DLD1 (cell line): Measurements from ENCODE around the gene HIC1.

Experiments
- in situ Hi-C: cut with HindIII; loops from 2 replicates; pipeline ENCODE4 v1.10.0; 2017; ENCODE audit warnings: low sequenced_read_pairs

Gene HIC1

DNA sequence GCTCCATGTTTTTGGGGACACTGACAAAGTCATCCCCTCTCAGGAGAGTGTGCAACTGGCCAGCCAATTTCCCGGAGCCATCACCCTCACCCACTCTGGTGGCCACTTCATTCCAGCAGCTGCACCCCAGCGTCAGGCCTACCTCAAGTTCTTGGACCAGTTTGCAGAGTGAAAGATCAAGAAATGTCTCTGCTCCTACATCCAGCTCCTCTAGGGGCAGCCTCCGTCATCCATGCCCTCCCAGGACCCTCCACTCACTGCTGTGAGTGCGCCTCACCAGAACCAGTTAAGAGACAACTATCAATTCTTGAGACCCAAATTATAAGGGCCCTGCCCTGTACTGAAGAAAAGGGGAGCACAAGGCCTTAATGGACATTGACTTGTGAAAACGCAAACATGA is 12.0 kb upstream of the HIC1 start:
- in situ Hi-C loops = no loop called here

DNA sequence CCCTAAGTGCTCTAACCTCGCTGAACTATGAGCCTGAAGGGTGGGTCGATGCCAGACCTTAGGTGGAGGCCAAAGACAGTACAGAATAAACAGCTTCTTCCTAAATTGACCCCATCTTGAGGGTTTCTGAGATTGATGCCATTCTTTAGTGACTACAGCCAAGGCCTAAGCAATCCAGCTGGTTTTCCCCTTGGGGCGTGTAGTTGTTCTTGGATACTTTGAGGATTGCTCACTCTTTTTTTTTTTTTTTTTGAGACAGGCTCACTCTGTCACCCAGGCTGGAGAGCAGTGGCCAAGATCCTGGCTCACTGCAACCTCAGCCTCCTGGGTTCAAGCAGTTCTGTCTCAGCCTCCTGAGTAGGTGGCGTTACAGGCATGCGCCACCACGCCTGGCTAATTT is 11.1 kb upstream of the HIC1 start:
- in situ Hi-C loops = no loop called here

DNA sequence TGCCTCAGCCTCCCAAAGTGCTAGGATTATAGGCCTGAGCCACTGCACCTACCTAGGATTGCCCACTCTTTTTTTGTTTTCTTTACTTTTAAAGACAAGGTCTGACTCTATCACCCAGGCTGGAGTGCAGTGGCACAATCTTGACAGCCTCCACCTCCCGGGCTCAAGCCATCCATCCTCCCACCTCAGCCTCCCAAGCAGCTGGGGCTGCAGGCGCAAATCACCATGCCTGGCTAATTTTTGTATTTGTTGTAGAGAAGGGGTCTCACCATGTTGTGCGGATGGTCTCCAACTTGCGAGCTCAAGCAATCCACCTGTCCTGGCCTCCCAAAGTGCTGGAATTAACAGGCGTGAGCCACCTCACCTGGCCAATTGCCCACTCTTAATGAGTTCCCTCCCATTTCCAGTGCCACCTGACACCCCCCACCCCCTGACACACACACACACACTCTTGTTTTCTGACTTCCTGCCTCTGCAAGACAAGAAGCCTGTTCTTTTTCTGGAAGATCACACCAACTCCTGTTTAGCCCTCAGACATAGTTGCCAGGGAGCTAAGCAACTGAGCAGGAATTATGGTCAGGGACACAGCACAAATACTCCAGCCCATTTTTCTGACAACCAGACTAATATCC is 10.5 kb upstream of the HIC1 start:
- in situ Hi-C loops = no loop called here

DNA sequence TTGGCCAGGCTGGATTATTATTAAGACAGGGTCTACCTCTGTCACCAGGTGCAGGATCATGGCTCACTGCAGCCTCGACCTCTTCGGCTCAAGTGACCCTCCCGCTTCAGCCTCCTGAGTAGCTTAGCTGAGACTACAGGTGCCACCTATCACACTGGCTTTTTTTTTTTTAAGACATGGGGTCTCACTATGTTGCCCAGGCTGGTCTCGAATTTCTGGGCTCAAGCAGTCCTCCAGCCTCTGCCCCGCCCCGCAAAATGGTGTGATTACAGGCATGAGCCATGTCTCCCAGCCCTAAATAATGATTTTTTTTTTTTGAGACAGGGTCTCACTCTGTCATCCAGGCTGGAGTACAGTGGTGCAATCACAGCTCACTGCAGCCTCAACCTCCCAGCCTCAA is 7.3 kb upstream of the HIC1 start:
- in situ Hi-C loops = no loop called here

DNA sequence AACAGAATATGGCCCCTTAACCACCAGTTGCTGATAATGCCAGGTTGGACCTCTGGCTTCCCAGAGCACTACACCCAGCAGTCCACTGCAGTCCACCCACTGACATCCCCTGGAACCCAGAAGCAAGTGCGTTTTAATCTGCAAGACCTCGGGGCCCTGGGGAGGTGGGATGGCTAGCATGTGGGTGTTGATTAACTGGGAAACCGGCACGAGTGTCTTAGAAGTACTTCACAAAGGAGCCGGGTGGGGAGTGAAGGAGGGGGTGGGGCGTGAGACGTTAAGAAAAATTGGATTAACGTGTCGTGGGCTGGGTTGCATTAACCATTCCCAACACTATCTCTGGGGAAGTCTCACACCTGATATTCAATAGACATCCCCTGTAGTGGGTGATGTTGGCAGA is 6.1 kb upstream of the HIC1 start:
- in situ Hi-C loops = no loop called here

DNA sequence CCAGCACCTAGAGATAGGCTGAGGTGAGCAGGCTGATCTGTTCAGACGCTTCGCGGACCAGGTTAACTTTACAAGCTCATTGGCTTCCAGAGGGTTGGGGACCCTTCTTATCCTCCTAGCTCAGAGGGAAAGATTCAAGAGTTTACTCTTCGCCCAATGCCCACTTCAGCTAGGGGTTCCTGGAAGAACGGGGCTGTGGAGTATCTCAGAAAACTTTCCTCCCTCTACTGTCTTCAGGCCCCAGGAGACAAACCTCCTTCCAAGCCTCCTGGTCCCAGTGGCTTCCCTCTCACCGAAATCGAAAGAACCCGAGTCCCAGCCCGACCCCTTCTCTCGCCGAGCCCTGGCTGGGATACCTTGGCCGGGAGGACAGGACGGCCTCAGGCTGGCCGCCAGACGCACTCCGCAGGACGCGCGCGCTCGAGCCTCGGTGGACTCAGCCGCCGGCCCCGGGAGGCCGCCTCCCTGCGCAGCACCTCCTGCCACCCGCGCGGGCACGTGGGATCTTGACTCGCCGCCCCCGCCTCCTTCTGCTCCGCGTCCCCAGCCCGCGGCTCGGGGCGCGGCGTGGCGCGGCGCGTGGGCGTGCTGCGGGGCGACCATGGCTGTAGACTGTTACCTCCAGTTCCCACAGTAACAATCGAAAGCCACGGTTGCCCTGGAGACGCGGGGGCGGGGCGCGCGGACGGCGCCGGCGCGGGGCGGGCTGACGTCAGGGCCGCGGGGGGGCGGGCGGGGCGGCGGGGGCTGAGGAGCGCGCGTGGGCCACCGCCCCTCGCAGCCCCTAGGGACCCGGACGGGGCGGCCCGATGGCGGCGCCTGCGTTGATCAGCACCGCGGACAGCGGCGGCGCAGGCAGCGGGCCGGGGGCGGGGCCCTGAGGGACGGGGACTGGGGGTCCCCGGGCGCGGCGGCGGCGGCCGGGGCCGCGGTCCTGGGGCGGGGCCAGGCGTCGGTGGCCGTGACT is 5.3 kb upstream of the HIC1 start:
- in situ Hi-C loops = no loop called here

DNA sequence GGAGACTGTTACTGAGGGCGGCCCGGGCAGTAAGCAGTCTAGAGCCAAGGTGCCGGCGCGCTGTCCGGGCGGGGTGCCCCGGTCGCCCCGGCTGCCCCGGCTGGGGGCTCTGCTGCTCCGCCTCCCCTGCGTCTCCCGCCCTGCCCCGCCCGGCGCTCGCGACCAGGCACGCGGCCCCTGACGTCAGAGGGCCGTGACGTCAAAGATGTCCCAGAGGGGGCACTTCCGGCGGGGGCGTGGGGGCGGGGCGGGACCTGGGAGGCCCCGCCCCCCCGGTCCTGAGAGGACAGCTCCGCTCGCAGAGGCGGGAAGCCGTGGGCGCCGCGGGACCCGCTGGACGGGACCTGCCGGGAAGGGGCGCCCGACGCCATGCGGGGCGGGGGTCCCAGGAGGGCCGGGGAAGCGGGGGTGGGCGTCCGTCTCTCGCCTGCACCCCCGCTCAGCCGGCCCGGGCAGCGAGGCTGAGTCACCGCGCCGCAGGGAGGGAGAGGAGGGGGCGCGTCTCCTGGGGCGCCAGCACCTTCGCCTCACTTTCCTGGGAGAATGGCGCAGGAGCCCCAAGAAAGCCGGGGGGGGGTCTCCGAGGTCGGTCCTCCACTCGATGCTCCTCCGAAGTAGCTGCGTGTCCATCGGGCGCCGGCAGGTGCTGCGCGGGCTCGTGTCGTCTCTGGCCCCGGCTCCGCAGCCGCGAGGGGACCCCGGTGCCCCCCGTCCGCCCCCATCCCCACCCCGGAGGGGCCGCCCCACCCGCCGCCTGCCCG is 4.4 kb upstream of the HIC1 start:
- in situ Hi-C loops = no loop called here

DNA sequence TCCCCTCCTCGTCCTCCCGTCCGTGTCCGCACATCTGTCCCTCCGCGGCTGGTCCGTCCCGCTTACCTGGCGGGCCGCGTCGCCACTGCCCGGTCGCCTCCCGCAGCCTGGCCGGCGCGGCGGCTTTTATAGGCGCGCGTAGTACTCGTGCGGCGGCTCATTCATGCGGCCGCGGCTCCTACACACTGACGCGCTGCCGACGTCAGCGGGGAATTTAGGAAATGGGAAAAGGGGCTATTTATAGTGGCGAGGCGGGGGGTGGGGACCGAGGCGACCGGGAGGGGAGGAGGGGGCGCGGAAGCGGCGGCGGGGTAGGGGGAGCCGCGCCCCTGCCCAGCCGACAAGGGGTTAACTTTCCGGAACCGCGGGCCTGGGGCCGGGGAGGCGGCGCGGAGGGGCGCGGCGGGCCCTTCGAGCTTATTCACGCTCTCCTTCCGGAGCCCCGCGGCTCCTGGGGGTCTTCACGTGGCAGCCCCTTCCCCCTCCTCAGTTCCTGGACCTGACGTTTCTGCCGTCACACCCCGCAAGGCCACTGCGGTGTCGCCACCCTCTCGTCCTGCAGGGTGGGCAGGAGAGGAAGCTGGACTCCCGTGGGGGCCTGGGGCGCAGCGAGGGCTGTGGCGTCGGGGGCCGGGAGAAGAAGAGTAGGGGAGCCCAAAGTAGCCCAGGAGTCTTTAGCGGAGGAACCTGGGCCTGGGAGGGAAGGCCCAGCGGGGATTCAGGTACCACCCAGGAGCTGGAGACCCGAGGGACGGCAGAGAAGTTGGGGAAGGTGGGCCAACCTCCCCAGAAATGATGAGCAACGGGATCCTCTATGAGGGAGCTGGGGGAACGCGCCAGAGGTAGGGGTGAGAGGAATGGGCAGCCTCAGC is 3.6 kb upstream of the HIC1 start:
- in situ Hi-C loops = no loop called here

DNA sequence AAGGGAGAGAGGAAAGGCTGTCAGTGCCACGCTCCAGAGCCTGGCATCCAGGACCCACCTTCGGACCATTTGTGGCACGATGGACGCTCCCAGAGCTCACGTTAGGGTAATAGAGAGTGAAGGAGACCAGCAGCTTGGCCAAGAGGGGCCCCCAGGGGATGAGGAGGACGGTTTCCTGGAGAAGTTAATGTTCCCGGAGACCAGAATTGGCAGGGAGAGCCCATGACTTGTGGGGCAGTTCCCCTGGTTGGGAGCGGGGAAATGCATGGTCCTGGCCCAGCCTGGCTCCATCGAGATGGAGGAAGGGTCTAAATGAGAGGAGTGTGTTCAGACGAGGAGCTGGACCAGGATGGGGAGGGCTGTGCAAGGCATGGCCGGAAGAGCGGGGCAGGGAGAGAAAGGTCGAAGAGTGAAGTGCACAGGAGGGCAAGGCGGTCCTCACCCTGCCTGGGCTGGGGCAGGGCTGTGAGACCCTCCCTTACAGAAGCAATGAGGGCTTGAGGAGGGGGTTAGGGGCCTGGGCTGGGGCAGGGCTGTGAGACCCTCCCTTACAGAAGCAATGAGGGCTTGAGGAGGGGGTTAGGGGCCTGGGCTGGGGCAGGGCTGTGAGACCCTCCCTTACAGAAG is 2.9 kb upstream of the HIC1 start:
- in situ Hi-C loops = no loop called here

DNA sequence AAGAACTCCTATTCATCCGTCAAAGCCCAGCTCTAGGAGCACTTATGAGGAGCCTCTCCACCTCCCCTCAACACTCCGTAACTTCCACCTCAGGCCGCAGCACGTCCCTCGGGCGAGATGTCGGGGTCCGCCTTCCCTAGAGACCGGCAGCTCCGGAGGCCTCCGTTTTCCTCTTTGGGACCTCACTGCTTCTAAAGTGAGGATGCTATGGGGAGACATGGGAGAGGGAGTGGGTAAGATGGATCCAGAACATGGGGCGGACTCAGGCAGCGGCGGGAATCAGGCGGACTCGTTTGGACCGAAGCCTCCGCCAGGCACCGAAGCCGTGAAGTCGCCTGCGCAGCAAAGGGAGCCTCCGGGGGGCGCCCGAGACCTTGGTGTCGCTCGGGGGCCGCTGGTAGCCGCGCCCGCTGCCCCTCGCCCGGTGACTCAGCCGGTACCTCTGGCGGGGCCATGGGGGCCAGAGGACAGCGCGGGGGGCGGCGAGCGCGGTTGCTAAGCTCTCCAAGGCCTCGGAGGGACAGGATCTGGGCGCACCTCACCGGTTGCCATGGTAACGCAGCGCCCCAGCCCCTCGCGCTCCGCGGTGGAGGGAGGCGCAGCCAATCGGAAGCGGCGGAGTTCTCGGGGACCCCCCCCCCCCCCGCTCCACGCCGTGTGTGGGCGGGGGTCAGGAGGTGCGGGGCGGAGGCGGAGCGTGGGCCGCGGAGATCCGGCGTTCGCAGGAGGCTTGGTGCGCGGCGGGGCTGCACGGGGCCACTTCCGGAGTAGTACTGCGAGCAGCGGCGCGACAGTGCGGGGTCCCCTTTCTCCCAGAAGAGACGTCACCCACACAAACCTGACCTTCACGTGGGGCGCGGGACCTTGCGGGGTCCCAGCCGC is 1.3 kb upstream of the HIC1 start:
- in situ Hi-C loops = no loop called here

DNA sequence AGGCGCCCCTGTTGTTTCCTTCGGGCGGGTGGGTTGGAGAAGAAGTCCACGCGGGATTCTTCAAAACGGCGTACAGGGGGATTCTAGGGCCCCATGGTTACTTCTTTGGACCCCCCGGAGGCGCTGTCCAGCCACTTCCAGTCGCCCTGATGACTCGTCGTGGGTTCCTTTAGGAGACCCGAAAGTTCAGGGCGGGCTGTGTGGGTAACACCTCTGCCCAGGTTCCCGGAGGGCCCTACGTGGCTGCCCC is 716 bp upstream of the HIC1 start:
- in situ Hi-C loops = no loop called here

DNA sequence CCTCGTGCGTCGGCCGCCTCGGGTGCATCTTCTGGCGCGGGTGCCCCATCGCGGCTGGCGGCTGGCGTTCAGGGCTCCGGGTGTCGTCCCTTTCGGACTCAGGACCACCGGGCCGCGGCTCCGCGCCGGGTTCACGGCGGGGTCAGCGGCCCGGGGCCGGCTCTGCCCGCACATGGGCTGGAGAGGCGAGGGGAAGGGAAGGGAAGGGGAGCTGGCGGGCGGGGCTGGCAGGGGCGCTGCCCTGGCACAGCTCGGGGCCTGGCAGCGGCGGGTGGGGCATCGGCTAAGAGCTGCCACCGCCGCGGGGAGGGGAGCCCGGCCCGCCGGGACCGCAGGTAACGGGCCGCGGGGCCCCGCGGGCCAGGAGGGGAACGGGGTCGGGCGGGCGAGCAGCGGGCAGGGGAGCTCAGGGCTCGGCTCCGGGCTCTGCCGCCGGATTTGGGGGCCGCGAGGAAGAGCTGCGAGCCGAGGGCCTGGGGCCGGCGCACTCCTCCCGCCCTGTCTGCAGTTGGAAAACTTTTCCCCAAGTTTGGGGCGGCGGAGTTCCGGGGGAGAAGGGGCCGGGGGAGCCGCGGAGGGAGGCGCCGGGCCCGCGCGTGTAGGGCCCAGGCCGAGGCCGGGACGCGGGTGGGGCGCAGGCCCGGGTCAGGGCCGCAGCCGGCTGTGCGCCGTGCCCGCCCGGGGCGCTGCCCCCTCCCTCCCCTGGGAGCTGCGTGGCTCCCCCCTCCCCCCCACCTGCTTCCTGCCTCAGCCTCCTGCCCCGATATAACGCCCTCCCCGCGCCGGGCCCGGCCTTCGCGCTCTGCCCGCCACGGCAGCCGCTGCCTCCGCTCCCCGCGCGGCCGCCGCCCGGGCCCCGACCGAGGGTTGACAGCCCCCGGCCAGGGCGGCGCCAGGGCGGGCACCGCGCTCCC is 646 bp downstream of the HIC1 start:
- in situ Hi-C loops = no loop called here

DNA sequence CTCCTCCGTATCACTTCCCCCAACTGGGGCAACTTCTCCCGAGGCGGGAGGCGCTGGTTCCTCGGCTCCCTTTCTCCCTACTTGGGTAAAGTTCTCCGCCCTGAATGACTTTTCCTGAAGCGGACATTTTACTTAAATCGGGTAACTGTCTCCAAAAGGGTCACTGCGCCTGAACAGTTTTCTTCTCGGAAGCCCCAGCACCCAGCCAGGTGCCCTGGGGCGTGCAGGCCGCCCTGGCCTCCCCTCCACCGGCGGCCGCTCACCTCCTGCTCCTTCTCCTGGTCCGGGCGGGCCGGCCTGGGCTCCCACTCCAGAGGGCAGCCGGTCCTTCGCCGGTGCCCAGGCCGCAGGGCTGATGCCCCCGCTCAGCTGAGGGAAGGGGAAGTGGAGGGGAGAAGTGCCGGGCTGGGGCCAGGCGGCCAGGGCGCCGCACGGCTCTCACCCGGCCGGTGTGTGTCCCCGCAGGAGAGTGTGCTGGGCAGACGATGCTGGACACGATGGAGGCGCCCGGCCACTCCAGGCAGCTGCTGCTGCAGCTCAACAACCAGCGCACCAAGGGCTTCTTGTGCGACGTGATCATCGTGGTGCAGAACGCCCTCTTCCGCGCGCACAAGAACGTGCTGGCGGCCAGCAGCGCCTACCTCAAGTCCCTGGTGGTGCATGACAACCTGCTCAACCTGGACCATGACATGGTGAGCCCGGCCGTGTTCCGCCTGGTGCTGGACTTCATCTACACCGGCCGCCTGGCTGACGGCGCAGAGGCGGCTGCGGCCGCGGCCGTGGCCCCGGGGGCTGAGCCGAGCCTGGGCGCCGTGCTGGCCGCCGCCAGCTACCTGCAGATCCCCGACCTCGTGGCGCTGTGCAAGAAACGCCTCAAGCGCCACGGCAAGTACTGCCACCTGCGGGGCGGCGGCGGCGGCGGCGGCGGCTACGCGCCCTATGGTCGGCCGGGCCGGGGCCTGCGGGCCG is 1.6 kb downstream of the HIC1 start:
- in situ Hi-C loops = no loop called here

DNA sequence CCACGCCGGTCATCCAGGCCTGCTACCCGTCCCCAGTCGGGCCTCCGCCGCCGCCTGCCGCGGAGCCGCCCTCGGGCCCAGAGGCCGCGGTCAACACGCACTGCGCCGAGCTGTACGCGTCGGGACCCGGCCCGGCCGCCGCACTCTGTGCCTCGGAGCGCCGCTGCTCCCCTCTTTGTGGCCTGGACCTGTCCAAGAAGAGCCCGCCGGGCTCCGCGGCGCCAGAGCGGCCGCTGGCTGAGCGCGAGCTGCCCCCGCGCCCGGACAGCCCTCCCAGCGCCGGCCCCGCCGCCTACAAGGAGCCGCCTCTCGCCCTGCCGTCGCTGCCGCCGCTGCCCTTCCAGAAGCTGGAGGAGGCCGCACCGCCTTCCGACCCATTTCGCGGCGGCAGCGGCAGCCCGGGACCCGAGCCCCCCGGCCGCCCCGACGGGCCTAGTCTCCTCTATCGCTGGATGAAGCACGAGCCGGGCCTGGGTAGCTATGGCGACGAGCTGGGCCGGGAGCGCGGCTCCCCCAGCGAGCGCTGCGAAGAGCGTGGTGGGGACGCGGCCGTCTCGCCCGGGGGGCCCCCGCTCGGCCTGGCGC is 2.4 kb downstream of the HIC1 start:
- in situ Hi-C loops = no loop called here

DNA sequence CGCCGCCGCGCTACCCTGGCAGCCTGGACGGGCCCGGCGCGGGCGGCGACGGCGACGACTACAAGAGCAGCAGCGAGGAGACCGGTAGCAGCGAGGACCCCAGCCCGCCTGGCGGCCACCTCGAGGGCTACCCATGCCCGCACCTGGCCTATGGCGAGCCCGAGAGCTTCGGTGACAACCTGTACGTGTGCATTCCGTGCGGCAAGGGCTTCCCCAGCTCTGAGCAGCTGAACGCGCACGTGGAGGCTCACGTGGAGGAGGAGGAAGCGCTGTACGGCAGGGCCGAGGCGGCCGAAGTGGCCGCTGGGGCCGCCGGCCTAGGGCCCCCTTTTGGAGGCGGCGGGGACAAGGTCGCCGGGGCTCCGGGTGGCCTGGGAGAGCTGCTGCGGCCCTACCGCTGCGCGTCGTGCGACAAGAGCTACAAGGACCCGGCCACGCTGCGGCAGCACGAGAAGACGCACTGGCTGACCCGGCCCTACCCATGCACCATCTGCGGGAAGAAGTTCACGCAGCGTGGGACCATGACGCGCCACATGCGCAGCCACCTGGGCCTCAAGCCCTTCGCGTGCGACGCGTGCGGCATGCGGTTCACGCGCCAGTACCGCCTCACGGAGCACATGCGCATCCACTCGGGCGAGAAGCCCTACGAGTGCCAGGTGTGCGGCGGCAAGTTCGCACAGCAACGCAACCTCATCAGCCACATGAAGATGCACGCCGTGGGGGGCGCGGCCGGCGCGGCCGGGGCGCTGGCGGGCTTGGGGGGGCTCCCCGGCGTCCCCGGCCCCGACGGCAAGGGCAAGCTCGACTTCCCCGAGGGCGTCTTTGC is 3.1 kb downstream of the HIC1 start:
- in situ Hi-C loops = no loop called here
